Measurements from ENCODE around the gene COL10A1. TPM values are rescaled to one million over a fixed set of nuclear protein-coding genes. Genes with fewer than 3 reads are reported as not detected.

Gene COL10A1
- total RNA-seq, 1 donor from 2014 or later, result not detected

GRCh38 chr6:116144605-116145004, 18.7 kb upstream of the COL10A1 start:
- POLR2A ChIA-PET, result no interaction called here
- intact Hi-C loops (cut with micrococcal nuclease), result no loop called here
- TF ChIP-seq CTCF (IDR thresholded peaks at IDR 0.05), result no peak
- Mint-ChIP-seq H3K27me3 (no peaks in the 10 kb centered on the region), H3K9me3 (no peaks in the 10 kb centered on the region), H3K27ac (no peak overlapping the region), H3K4me1 (no peaks in the 10 kb centered on the region), H3K36me3 (ENCODE audit: low read depth) (peaks cover 16% of the 10 kb centered on the region), H3K4me3 (no peak overlapping the region)
- DNase-seq (no peak), ATAC-seq (ENCODE audit: low read depth) (no peak)
- CTCF ChIA-PET, result no interaction called here

GRCh38 chr6:116139917-116140316, 14.0 kb upstream of the COL10A1 start:
- ATAC-seq (ENCODE audit: low read depth) (no peak), DNase-seq (no peak)
- Mint-ChIP-seq H3K27me3 (no peaks in the 10 kb centered on the region), H3K36me3 (ENCODE audit: low read depth) (peaks cover 27% of the 10 kb centered on the region), H3K4me1 (peaks cover 3% of the 10 kb centered on the region), H3K27ac (no peak overlapping the region), H3K9me3 (no peaks in the 10 kb centered on the region), H3K4me3 (no peak overlapping the region)
- CTCF ChIA-PET, result no interaction called here
- intact Hi-C loops (cut with micrococcal nuclease), result no loop called here
- TF ChIP-seq CTCF (IDR thresholded peaks at IDR 0.05), result no peak
- POLR2A ChIA-PET, result no interaction called here

GRCh38 chr6:116136933-116137340, 11.0 kb upstream of the COL10A1 start:
- POLR2A ChIA-PET, result interaction anchor here (0.7 kb wide), 1 partner anchor 28 kb away, joined by 3 read pairs; no protein-coding TSS in a partner anchor

GRCh38 chr6:116136373-116136772, 10.4 kb upstream of the COL10A1 start:
- Mint-ChIP-seq H3K27ac (no peak overlapping the region), H3K9me3 (no peaks in the 10 kb centered on the region), H3K27me3 (no peaks in the 10 kb centered on the region), H3K36me3 (ENCODE audit: low read depth) (peaks cover 50% of the 10 kb centered on the region), H3K4me1 (peaks cover 3% of the 10 kb centered on the region), H3K4me3 (no peak overlapping the region)
- no peak for TF ChIP-seq CTCF (IDR thresholded peaks at IDR 0.05)
- no peak for ATAC-seq (ENCODE audit: low read depth)
- ChIA-PET CTCF (interaction anchor here (1.1 to 1.2 kb wide), 2 partner anchors 21 to 25 kb away, joined by 3 to 4 read pairs; no protein-coding TSS in a partner anchor), POLR2A (interaction anchor here (0.7 kb wide), 1 partner anchor 29 kb away, joined by 3 read pairs; no protein-coding TSS in a partner anchor)
- no peak for DNase-seq
- intact Hi-C loops (cut with micrococcal nuclease), result no loop called here

More at GRCh38 chr6:116136933-116137340, 11.0 kb upstream of the COL10A1 start:
- Mint-ChIP-seq H3K4me1 (peaks cover 3% of the 10 kb centered on the region), H3K36me3 (ENCODE audit: low read depth) (peaks cover 47% of the 10 kb centered on the region), H3K27ac (no peak overlapping the region), H3K4me3 (no peak overlapping the region), H3K9me3 (no peaks in the 10 kb centered on the region), H3K27me3 (no peaks in the 10 kb centered on the region)
- ATAC-seq (ENCODE audit: low read depth), result no peak
- DNase-seq, result no peak
- TF ChIP-seq CTCF (IDR thresholded peaks at IDR 0.05), result no peak
- CTCF ChIA-PET, result interaction anchor here (1.1 to 1.2 kb wide), 2 partner anchors 21 to 25 kb away, joined by 3 to 4 read pairs; no protein-coding TSS in a partner anchor
- intact Hi-C loops (cut with micrococcal nuclease), result no loop called here

DNA sequence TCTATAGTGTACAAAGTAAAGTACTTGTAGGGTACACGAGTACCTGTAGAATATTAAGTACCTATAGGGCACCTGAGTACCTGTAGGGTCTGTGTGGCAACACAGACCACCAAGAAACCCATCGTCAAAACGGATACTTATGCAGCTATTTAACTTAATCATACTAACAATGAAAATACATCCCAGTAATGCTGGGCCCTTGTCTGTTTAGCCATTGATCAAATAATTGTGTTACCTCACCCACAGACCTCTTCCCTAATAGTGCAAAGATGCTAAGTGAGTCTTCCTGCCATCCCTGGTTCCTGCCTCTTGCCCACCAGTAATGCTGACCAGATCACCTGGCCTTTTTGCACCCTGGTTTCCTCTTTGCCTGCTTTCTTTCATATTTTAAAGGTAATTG, 7.5 kb upstream of the COL10A1 start:
- CTCF ChIA-PET, result no interaction called here
- Mint-ChIP-seq H3K36me3 (ENCODE audit: low read depth) (peaks cover 47% of the 10 kb centered on the region), H3K27ac (no peak overlapping the region), H3K4me1 (peaks cover 3% of the 10 kb centered on the region), H3K4me3 (no peak overlapping the region), H3K27me3 (no peaks in the 10 kb centered on the region), H3K9me3 (no peaks in the 10 kb centered on the region)
- intact Hi-C loops (cut with micrococcal nuclease), result no loop called here
- TF ChIP-seq CTCF (IDR thresholded peaks at IDR 0.05), result no peak
- DNase-seq (no peak), ATAC-seq (ENCODE audit: low read depth) (no peak)
- POLR2A ChIA-PET, result no interaction called here
